Measurements from ENCODE around the gene JAKMIP3.

GRCh38 chr10:132052124-132052523, 13.6 kb upstream of the JAKMIP3 start:
- TF ChIP-seq CTCF (IDR thresholded peaks at IDR 0.05; ENCODE audit: low read depth, low read length), result no peak
- no peak for TF ChIP-seq EZH2phosphoT487 (IDR thresholded peaks at IDR 0.05; ENCODE audit: low read depth)
